ENCODE measurements around the gene RAB3GAP1.
A peak's percentile ranks its signal among the peaks of the same experiment; 100 is the strongest.
"Not testable (repeated sequence)": the region's sequence is repeated elsewhere in the genome, so short reads cannot be mapped to it uniquely, and the experiment has no call there.

Gene RAB3GAP1

DNA sequence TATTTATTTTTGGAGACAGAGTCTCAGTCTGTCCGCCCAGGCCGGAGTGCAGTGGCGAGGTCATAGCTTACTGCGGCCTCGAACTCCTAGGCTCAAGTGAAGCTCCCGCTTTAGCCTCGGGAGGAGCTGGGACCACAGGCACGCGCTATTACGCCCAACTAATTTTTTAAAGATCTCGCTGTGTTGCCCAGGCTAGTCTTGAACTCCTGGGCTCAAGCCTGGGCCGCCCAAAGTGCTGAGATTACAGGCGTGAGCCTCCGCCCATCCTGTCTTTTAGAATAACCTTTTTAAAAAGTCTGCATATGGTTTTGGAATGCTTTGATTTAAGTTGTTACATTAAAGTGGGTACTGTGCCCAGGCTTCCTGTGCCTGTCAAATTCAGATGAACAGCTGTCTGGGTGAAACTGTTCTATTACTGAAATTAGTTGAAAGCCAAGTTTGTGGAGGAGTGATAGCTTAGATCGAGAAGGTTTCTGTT lies 944 bp downstream of the RAB3GAP1 start:
- DNase-seq (ENCODE audit: low read depth in 1 of 2, low spot score in 1 of 2), result peak in 1 of 2 donors; percentile 1

DNA sequence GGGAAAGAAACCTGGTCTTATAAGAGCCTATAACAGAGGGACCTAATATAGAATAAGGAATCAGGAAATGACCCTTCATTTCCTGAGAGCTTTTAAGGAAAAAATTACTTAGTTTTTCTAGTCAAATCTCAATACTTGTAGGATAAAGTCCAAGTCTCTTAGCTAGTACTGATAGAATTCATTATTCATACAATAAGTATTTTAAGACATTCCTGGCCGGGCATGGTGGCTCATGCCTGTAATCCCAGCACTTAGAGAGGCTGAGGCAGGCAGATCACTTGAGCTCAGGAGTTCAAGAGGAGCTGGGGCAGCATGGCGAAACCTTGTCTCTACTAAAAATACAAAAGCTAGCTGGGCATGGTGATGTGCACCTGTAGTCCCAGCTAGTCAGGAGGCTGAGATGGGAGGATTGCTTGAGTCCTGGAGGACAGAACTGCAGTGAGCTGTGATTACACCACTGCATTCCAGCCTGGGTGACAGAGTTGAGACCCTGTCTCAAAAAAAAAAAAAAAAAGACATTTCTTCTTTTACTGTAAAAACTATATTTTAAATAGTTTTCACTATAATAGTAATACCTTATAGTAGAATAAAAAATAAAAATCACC lies 3.2 kb downstream of the RAB3GAP1 start:
- DNase-seq (ENCODE audit: low read depth in 1 of 2, low spot score in 1 of 2), result no peak

DNA sequence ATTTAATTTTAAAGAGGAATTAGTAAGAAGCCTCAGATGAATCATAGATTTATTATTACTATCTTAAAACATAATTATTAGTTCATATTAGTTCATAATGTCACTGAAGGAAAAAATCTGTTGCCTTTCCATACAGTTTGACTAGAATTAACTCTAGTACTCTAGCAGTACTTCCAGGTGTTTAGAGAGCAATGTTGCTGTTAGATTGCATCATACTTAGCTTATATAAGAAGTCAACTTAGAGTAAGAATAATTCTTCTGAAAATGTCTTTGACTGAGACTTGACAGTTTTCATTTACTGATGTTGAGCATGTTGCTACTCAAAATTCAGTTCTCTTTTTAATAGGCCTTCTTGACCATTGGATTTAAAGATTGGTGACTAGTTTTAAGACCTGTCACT lies 4.7 kb downstream of the RAB3GAP1 start:
- no peak for DNase-seq (ENCODE audit: low read depth in 1 of 2, low spot score in 1 of 2)

DNA sequence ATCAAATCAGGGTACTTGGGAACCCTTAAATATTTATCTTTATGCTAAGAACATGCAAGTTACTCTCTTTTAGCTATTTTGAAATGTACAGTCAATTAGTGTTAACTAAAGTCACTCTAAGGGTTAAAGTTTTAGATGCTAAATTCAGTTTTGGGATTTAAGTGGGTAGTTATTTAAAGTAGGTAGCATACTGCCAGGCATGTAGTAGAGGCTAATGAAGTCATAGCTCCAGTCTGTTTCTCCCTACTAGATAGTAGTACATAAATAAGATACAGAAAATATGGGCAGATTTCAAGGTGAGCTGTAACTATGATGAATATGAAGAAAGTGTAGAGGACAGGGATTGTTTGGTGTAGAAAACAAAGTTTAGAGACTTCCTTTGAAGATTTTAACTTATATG lies 7.5 kb downstream of the RAB3GAP1 start:
- no peak for DNase-seq (ENCODE audit: low read depth in 1 of 2, low spot score in 1 of 2)

DNA sequence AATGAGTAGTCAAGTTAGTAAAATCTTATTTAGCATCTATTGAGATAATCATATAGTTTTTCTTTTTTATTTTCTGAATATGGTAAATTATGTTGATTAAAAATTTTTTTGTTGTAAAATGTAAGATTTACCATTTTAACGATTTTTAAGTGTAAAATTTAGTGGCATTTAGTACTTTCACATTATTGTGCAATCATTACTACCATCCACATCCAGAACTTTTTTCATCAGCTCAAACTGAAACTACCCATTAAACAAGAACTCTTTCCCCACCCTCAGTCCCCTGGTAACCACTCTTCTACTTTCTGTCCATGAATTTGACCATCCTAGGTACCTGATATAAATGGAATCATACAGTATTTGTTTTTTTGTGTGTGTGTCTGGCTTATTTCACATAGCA lies 11.1 kb downstream of the RAB3GAP1 start:
- DNase-seq (ENCODE audit: low read depth in 1 of 2, low spot score in 1 of 2), result no peak

DNA sequence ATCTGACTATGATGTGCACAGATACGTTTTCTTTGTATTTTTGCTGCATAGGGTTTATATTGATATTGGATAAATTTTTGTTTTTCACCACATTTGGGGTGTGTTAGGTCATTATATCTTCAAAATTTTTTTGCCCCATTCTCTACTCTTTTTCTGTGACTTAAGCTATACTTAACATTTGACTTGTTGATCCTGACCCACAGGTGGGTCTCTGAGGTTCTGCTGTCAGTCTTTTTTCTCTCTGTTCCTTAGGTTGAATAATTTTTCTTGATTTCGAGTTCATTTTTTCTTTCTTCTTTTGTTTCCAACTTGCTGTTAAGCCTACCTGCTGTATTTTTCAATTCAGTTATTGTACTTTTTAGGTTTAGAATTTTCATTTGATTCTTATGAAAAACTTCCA lies 12.1 kb downstream of the RAB3GAP1 start:
- DNase-seq (ENCODE audit: low read depth in 1 of 2, low spot score in 1 of 2), result no peak

DNA sequence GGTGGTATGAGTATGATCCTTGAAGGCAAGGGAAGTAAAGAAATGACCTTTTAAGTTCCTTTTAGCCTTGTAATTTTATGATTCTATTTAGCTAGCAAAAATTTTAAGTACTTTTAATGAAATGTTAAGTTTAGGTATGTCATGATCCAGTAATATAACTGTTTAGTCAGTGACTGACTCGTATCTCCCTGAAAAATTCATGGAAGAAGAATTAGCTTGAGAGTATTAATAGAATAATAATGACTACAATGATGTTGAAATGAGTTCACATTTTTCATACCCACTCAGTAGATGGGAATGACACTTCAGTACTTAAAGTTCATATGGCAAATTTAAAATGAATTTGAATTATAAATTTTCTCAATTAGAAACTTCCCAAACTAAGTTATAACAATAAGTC lies 14.6 kb downstream of the RAB3GAP1 start:
- no peak for DNase-seq (ENCODE audit: low read depth in 1 of 2, low spot score in 1 of 2)

DNA sequence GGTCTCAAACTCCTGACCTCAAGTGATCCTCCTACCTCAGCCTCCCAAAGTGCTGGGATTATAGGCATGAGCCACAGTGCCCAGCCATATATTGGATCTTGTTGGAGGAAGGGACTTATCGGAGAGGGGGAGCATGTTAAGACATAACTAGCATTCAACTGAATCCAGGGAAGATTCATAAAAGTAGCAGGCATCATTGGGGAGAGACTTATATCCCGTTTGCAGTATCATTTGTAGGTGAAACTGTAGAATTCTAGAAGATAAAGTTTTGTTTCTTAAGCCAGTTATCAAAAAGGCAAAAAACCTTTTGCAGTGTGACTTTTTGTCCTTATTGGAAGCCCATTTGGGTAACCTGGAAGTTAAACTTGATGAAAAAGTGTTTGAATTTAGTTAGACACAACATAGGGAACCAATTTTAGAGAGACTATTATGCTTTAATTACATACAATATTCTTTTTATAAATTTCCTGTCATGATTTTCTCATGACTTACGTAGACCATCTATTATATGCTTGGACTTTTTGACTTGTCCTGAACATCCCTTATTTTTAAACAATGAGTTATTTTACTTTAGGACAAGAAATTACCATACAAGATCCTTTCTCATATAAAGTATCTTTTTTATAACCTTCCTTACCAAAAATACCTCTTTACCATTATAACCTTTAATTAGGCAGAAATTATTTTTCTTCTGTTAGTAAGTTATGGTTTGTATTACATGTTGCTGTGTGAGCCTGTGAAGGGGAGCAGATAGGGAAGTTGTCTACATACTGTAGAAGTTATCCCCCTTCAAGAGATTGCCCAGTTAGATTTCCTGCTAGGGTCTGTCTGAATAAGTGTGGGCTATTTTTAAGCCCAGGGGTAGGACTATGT lies 20.3 kb downstream of the RAB3GAP1 start:
- no peak for DNase-seq (ENCODE audit: low read depth in 1 of 2, low spot score in 1 of 2)

DNA sequence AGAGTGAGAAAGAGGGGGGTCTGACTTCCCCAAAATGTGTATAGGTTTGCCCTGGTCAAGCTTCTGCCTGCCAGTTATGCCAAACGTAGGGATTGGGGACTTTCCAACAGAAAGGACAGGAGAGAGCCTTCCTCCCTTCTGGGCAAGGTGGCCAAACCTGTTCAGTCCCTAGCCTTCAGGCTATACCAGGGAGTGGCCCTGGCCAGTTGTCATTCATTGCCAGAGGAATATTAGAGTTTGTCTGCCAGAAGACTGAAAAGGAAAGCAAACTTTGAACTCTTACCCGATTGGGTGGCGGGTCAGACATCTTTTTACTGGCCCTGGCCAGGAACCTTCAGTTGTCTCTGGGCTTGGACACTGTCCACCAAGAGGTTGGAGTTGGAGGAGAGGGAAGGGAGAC lies 22.1 kb downstream of the RAB3GAP1 start:
- no peak for DNase-seq (ENCODE audit: low read depth in 1 of 2, low spot score in 1 of 2)

DNA sequence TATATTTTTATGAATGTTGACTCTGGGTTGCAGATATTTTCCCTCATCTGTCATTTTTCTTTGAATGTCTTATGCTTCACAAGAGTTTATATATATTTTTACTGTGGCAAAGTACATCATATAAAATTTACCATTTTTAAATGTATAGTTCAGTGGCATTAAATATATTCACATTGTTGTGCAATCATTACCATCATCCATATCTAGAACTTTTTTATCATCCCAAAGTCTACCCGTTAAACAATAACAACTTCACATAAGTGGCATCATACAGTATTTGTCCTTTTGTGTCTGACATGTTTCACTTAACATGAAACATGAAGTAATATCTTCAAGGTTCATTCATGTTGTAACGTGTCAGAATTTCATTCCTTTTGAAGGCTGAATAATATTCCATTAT lies 24.5 kb downstream of the RAB3GAP1 start:
- no peak for DNase-seq (ENCODE audit: low read depth in 1 of 2, low spot score in 1 of 2)

DNA sequence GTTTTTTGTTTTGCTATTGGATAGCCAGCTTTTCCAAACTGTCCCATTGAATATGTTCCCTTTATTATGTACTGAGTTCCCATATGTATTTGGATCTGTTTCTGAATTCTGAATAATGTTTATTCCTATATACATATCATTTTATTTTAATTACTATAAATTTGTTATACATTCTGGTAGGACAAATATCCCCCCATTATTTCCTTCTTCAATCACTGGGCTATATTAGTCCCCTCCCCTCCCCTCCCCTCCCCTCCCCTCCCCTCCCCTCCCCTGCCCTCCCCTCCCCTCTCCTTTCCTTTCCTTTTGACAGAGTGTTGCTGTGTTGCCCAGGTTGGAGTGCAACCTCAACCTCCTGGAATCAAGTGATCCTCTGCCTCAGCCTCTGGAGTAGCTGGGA lies 26.3 kb downstream of the RAB3GAP1 start:
- DNase-seq (ENCODE audit: low read depth in 1 of 2, low spot score in 1 of 2), result no peak

DNA sequence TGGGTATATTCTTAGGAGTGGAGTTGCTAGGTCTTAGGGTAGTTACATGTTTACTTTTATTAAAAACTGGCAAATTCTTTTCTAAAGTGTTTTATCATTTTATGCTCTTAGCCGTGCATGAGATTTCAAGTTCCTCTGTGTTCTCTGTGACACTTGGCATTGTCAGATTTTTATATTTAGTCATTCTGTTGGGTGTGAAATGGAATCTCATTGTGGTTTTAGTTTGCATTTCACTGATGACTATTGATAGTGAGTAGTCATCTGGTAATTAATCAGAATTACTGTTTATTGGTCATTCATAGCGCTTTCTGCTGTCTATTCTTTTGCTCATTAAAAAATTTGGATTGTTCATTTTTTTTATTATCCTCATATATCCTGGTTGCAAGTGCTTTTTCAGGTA lies 34.1 kb downstream of the RAB3GAP1 start:
- no peak for DNase-seq (ENCODE audit: low read depth in 1 of 2, low spot score in 1 of 2)

DNA sequence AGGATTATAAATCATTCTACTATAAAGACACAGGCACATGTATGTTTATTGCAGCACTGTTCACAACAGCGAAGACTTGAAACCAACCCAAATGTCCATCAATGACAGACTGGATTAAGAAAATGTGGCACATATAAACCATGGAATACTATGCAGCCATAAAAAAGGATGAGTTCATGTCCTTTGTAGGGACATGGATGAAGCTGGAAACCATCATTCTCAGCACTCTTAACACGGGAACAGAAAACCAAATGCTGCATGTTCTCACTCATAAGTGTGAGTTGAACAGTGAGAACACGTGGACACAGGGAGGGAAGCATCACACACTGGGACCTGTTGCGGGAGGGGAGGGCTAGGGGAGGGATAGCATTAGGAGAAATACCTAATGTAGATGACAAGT lies 37.5 kb downstream of the RAB3GAP1 start:
- DNase-seq (ENCODE audit: low read depth in 1 of 2, low spot score in 1 of 2), result not testable (repeated sequence)

DNA sequence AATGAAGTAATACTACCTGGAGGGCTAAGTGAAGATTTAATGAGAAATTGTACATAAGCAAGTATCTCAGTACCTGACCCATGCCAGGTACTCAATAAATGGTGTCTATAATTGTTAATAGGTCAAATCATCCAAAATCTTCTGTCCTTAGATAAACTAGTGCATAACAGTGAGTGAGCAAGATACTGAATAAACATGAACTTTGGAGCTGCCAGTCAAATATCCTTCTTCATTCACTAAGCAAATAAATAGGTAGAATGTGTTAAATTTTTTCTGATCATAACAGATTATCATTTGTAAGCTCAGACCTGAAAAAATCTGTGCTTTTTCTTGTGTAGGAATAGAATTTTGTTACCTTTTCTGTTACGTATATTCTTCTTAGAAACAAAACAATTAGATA lies 39.6 kb downstream of the RAB3GAP1 start:
- no peak for DNase-seq (ENCODE audit: low read depth in 1 of 2, low spot score in 1 of 2)

DNA sequence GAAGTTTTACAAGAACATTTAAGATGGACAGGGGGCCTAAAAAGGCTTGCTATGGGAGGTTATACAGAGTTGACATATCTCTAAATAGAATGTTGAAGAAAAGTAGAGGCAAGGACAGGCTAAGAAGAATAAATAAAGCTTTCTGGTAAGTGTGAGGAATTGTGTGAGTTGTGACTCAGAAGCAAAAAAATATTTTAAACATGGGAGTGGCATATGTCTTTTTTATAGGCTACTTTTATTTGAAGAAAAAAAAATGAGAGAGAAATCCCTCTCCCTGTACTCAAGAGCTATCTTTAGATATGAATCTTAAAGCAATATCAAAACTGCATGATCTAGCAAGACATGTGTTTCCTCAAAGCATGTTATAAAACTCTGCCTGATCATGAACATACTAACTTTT lies 41.1 kb downstream of the RAB3GAP1 start:
- no peak for DNase-seq (ENCODE audit: low read depth in 1 of 2, low spot score in 1 of 2)

DNA sequence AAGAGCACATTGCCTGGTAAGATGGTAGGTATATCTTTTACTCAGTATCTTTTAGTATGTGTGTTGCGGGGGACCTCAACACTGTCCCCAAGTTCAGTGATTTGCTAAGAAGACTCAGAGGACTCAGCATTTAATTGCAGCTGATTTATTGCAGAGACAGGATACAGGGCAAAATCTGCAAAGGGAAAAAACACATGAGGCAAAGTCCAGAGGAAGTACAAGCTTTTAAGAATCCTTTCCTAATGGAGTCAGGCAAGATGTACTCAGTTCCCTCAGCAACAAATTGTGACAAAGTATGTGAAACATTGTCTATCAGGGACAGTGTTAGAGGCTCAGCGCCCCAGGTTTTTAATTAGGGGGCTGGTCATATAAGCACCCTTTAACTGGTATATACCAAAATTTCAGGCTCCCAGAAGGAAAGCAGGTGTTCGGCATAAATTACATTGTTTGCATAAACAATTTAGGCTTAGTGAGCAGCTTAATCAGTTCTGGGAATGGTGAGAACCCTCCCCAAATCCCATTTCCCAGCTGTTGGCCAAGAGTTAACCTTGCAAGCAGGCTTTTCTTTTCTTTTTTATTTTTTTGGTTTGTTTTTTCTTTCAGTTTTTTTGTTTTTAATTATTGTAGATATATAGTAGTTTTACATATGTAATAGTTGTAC lies 41.7 kb downstream of the RAB3GAP1 start:
- no peak for DNase-seq (ENCODE audit: low read depth in 1 of 2, low spot score in 1 of 2)

DNA sequence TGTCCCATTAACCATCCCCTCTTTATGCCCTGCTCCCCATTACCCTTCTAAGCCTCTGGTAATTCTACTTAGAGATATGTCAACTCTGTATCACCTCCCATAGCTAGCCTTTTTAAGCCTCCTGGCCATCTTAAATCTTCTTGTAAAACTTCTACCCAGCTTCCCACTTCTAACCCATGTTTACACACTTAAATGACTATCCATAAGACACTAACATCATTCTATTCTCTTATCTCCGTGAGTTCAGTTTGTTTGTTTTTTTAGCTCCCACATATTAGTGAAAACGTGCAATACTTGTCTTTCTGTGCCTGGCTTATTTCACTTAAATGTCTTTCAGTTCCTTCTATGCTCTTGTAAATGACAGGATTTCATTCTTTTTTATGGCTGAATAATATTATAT lies 42.4 kb downstream of the RAB3GAP1 start:
- no peak for DNase-seq (ENCODE audit: low read depth in 1 of 2, low spot score in 1 of 2)

DNA sequence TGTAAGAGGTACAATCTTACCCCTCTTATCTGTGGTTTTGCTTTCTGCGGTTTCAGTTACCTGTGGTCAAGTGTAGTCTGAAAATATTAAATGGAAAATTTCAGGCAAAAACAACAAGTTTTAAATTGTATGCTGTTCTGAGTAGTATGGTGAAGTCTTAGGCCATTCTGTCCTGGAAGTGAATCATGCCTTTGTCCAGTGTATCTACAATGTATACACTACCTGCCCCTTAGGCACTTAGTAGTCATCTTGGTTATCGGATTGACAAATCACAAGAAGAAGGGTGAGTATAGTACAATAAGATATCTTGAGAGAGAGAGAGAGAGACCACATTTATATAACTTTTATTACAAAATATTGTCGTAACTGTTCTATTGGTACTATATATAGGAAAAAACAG lies 43.5 kb downstream of the RAB3GAP1 start:
- DNase-seq (ENCODE audit: low read depth in 1 of 2, low spot score in 1 of 2), result no peak

DNA sequence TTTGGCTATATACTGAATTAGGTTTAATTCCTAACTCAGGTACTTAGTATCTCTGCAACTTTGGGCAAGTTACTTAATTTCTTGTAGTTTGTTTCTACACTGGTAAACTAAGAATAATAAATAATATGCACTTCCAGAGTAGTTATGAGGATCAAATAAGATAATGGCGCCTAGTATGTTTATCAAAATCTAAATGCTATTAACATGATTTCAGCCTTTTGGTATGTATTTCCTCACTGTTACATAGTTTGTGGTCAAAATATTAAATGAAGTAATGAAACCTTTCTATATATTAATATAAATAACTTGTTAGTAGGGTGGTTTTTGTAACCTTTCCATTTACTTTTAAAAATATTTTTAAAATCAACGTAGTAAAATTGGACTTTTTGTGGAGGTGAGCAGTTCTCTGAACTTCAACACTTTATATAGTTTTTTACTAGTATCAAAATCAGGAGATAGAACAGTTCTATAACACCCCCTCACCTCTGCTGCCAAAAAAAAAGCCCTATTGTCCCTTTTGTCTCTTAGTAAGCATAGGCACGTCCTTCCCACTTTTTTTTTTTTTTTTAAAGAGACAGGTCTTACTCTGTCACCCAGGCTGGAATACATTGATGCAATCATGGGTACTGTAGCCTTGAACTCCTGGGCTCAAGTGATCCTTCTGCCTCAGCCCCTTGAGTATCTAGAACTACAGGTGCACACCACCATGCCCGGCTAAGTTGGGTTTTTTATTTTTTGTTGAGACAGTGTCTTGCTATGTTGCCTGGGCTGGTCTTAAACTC lies 44.8 kb downstream of the RAB3GAP1 start:
- DNase-seq (ENCODE audit: low read depth in 1 of 2, low spot score in 1 of 2), result no peak

DNA sequence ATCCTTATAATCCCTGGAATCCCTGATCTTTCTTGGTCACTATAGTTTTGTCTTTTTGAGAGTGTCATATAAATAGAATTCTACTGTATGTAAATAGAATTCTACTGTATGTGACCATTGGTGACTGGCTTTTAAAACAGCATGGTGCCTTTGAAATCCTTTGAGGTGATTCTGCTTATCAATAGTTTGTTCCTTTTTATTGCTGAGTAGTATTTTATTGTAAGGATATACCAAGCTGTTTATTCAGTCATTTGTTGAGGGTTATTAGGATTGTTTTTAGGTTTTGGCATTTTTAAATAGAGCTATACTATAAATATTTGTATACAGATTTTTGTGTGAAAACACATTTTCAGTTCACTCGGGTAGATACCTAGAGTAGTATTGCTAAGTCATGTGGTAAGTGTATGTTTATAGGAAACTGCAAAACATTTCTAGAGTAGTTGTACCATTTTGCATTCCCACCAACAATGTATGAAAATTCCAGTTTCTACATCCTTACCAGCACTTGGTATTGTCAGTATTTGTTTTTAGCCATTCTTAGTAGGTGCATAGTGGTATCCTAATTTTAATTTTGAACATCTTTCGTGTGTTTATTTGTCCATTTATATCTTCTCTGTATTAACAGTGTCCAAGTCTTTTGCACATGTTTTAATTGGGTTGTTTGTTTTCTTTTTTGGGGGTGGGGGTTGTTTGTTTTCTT lies 45.6 kb downstream of the RAB3GAP1 start:
- no peak for DNase-seq (ENCODE audit: low read depth in 1 of 2, low spot score in 1 of 2)

Data from activated T-helper 1 cell treated with anti-CD3 and anti-CD28 coated beads, Interleukin-2, amount 50 U/mL, for 16 hours (primary cell).